GM18861 (cell line): ENCODE data around the gene ERVK3-1.
"Not testable (repeated sequence)": the region's sequence is repeated elsewhere in the genome, so short reads cannot be mapped to it uniquely, and the experiment has no call there.

Experiments
- ATAC-seq: cut with Tn5 transposase; IDR thresholded peaks from one replicate; pipeline ENCODE4 v1.9.1; 2021; ENCODE audit not compliant: unreplicated experiment

The ERVK3-1 gene

GRCh38 chr19:58304255-58304654 is 922 bp upstream of the ERVK3-1 start:
- ATAC-seq = no peak

GRCh38 chr19:58304748-58305064 is 471 bp upstream of the ERVK3-1 start:
- ATAC-seq = no peak

GRCh38 chr19:58305932-58306323 is 751 bp downstream of the ERVK3-1 start:
- ATAC-seq = no peak

- no peak for ATAC-seq
Measured at GRCh38 chr19:58307736-58308135, 2.6 kb downstream of the ERVK3-1 start.

GRCh38 chr19:58310685-58311084 is 5.5 kb downstream of the ERVK3-1 start:
- not testable (repeated sequence) for ATAC-seq

- ATAC-seq = no peak
Measured at GRCh38 chr19:58311345-58311865, 6.2 kb downstream of the ERVK3-1 start.

GRCh38 chr19:58315580-58315979 is 10.4 kb downstream of the ERVK3-1 start:
- ATAC-seq = no peak

- no peak for ATAC-seq
Measured at GRCh38 chr19:58317476-58318072, 12.4 kb downstream of the ERVK3-1 start.

GRCh38 chr19:58318297-58318696 is 13.1 kb downstream of the ERVK3-1 start:
- ATAC-seq = no peak

- no peak for ATAC-seq
Measured at GRCh38 chr19:58319241-58319640, 14.1 kb downstream of the ERVK3-1 start.

GRCh38 chr19:58325311-58326022 is 20.3 kb downstream of the ERVK3-1 start:
- ATAC-seq = no peak

GRCh38 chr19:58326501-58326913 is 21.3 kb downstream of the ERVK3-1 start:
- ATAC-seq = no peak

- ATAC-seq = peak; percentile 69
Measured at GRCh38 chr19:58326914-58327726, 21.9 kb downstream of the ERVK3-1 start, which contains the start of gene ZSCAN22. Gene ZSCAN22 (plus strand): TSS chr19:58326994. CDS start chr19:58334803, 7,809 bp downstream.

GRCh38 chr19:58328999-58329398 is 23.8 kb downstream of the ERVK3-1 start:
- ATAC-seq = no peak

GRCh38 chr19:58330458-58330857 is 25.3 kb downstream of the ERVK3-1 start:
- ATAC-seq = no peak

GRCh38 chr19:58332697-58333096 is 27.5 kb downstream of the ERVK3-1 start:
- no peak for ATAC-seq

GRCh38 chr19:58334691-58335249 is 29.6 kb downstream of the ERVK3-1 start:
- ATAC-seq = no peak

- no peak for ATAC-seq
Measured at GRCh38 chr19:58335630-58336029, 30.5 kb downstream of the ERVK3-1 start.

- no peak for ATAC-seq
Measured at GRCh38 chr19:58336216-58336615, 31.0 kb downstream of the ERVK3-1 start.

- ATAC-seq = no peak
Measured at GRCh38 chr19:58336820-58337219, 31.6 kb downstream of the ERVK3-1 start.

- ATAC-seq = no peak
Measured at GRCh38 chr19:58338336-58338735, 33.2 kb downstream of the ERVK3-1 start.
